Pancreas (tissue), 10 donors: Measurements from ENCODE around the gene PCYT1A. TPM values are rescaled to one million over a fixed set of nuclear protein-coding genes. Genes with fewer than 3 reads are reported as not detected.

ENCODE experiments used
- ATAC-seq, 4 donors: fragments of 200-7000 bp; cut with Tn5 transposase; one replicate each; pipeline versions ENCODE4 v1.8.0 to v1.9.1; 2020; ENCODE audit warnings: mild to moderate bottlenecking in 4 of 4, moderate library complexity in 4 of 4
- DNase-seq, 6 donors: peaks; one replicate each; pipeline ENCODE4 v3.0.0-alpha.2; 2020
- FAIRE-seq: peaks from 2 replicates; lab custom pipeline; 2012; peaks lifted over from hg19 to GRCh38; lab: Jason Lieb, UNC
- H3K27ac ChIP-seq, 4 donors: fragments of 200-600 bp; sonication (generic); 1 replicate in 3 of 4; 2 replicates in 1 of 4; pipeline versions ENCODE4 v1.5.0 to v1.8.0; 2020
- H3K27me3 ChIP-seq, 4 donors: fragments of 200-600 bp; one replicate each; pipeline ENCODE4 v1.8.0; 2021
- H3K36me3 ChIP-seq, 3 donors: fragments of 200-600 bp; sonication (generic) in 1 of 3; one replicate each; pipeline versions ENCODE4 v1.5.0 to v1.8.0; 2020 to 2021
- H3K4me1 ChIP-seq, 3 donors: fragments of 200-600 bp; one replicate each; pipeline ENCODE4 v1.8.0; 2021
- H3K4me3 ChIP-seq, 4 donors: fragments of 200-600 bp; sonication (generic) in 2 of 4; one replicate each; pipeline versions ENCODE4 v1.5.0 to v1.8.0; 2020 to 2021
- H3K9me3 ChIP-seq, 4 donors: fragments of 200-600 bp; one replicate each; pipeline ENCODE4 v1.8.0; 2021
- CTCF ChIP-seq, 4 donors: fragments of 200-600 bp; sonication (generic) in 3 of 4; IDR thresholded peaks; one replicate each; pipeline versions ENCODE4 v1.5.0 to v1.8.0; 2021; ENCODE audit warnings: antibody characterized with exemption in 4 of 4
- WGBS, 2 donors: extraction: QIAGEN DNeasy Blood & Tissue Kit; methylation state at CpG; one replicate each; pipeline ENCODE4 v1.1.7; 2013; 5-methylcytosine and 5-hydroxymethylcytosine counted together
- intact Hi-C, 3 donors: fragments of 100-400 bp; cut with DNase I; formaldehyde crosslinking; loops; one replicate each; pipeline versions ENCODE4 v1.11.1 to v1.14.2; 2022
- polyA plus RNA-seq, 2 donors: library from polyadenylated mRNA; stranded (reverse); fragments of 200-250 nt; gene quantifications; one replicate each; pipeline ENCODE4 v1.2.3, GENCODE V29; 2013
- total RNA-seq, 6 donors: library from RNA; stranded (reverse); fragmentation: NEBNext Ultra II Directional in 4 of 6; extraction: Animal tissue kit (Norgen Biotek cat#: 25700) in 4 of 6; gene quantifications; one replicate each; pipeline versions ENCODE4 v1.2.1 to v1.2.4, GENCODE V29; 2021 to 2023
- donor health status: healthy with polysubstance abuse.
- donor health status: DM: no; HTN: no; CAD: no; lungs with moderate emphysema.
- donor health status: DM: no; HTN: no; CAD: no.
- donor health status: control.
- donor health status: control.
- donor health status: Bipolar disorder and iron deficiency.
- donor health status: DM: yes; HTN: yes; CAD: no.
- donor health status: DM: no; HTN: no; CAD: no.
- donor health status: DM: no; HTN: no; CAD: no.
- donor health status: DM: yes; HTN: yes; CAD: no.

PCYT1A gene
- total and polyA plus RNA-seq, 8 donors: 14.1 to 26.0 (median 16.5) TPM

- H3K27ac ChIP-seq: no peak overlapping the region
- FAIRE-seq (no peak), DNase-seq (no peak), ATAC-seq (no peak)
- TF ChIP-seq CTCF (IDR thresholded peaks at IDR 0.05): no peak
- H3K36me3 ChIP-seq: peaks cover 0 to 6% (median 0%) of the 10 kb centered on the region in 3 donors
- no peaks in the 10 kb centered on the region for H3K27me3 ChIP-seq
- H3K4me3 ChIP-seq: no peak overlapping the region
- WGBS, 2 donors: 79 to 84% methylated on average over 12 of the region's 12 CpGs
- intact Hi-C loops: no loop called here
- H3K9me3 ChIP-seq: no peaks in the 10 kb centered on the region
- H3K4me1 ChIP-seq: no peaks in the 10 kb centered on the region
Measured at GRCh38 chr3:196235452-196236122, 51.9 kb downstream of the PCYT1A start.

DNA sequence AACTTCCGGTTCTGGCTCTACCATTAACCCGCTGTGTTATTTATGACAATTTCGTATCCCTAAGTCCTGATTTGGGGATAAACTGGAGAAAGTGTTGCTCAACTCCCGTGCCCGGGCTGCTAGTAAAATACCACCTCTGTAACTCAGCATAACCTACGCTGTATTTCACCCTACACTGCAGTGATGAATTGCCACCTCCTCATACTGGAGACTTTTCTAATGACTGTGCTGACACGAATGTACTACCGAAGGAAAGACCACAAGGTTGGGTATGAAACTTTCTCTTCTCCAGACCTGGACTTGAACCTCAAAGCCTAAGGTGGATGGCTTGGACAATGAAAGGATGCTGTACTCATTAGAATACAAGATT, 54.7 kb downstream of the PCYT1A start:
- FAIRE-seq (no peak), DNase-seq (no peak), ATAC-seq (no peak)
- no peak overlapping the region for H3K4me3 ChIP-seq
- H3K9me3 ChIP-seq: no peaks in the 10 kb centered on the region
- 88 to 89% methylated on average over 8 of the region's 8 CpGs for WGBS, 2 donors
- H3K36me3 ChIP-seq: no peaks in the 10 kb centered on the region
- no peaks in the 10 kb centered on the region for H3K4me1 ChIP-seq
- no peak overlapping the region for H3K27ac ChIP-seq
- no peaks in the 10 kb centered on the region for H3K27me3 ChIP-seq
- TF ChIP-seq CTCF (IDR thresholded peaks at IDR 0.05): no peak
- intact Hi-C loops: no loop called here

- Histone ChIP-seq H3K27me3 (no peaks in the 10 kb centered on the region), H3K4me1 (no peaks in the 10 kb centered on the region), H3K36me3 (no peaks in the 10 kb centered on the region), H3K9me3 (no peaks in the 10 kb centered on the region), H3K4me3 (no peak overlapping the region), H3K27ac (no peak overlapping the region)
- no peak for FAIRE-seq
- 90 to 97% methylated on average over 12 of the region's 12 CpGs for WGBS, 2 donors
- ATAC-seq: peak in 2 of 4 donors; percentile 27 to 39
- intact Hi-C loops: no loop called here
- TF ChIP-seq CTCF (IDR thresholded peaks at IDR 0.05): no peak
- DNase-seq: no peak
Measured at GRCh38 chr3:196232154-196232881, 55.2 kb downstream of the PCYT1A start.

GRCh38 chr3:196227629-196228493, 59.7 kb downstream of the PCYT1A start:
- FAIRE-seq: no peak
- DNase-seq: peak in 1 of 6 donors; percentile 29
- intact Hi-C loops: no loop called here
- WGBS, 2 donors: 35% methylated on average over 24 of the region's 24 CpGs
- Histone ChIP-seq H3K36me3 (no peaks in the 10 kb centered on the region), H3K27ac (no peak overlapping the region), H3K4me1 (peaks cover 0 to 3% (median 0%) of the 10 kb centered on the region in 3 donors), H3K9me3 (no peaks in the 10 kb centered on the region), H3K4me3 (no peak overlapping the region), H3K27me3 (no peaks in the 10 kb centered on the region)
- ATAC-seq: peak; percentile 45 to 79 (median 62)
- TF ChIP-seq CTCF (IDR thresholded peaks at IDR 0.05): no peak
